G401 (cell line): ENCODE data around the gene CARMIL3. TPM values are rescaled to one million over a fixed set of nuclear protein-coding genes. Genes with fewer than 3 reads are reported as not detected.

Experiments used
- total RNA-seq: library from RNA; depleted of rRNA; stranded (reverse); fragments of >200 nt; shearing (Covaris generic); gene quantifications from 2 replicates; pipeline ENCODE4 v1.2.3, GENCODE V29; 2014; rRNA removed

The CARMIL3 gene
- total RNA-seq, 1 experiment from 2014 or later, result 1.6 TPM

Other genes with a start within 250 kb of the CARMIL3 start
- 46.2 and 62.7 TPM in 2 replicates for gene DHRS4, start 98.2 kb upstream of the CARMIL3 start, total RNA-seq
- 17.3 and 28.1 TPM in 2 replicates for gene DHRS4L2, start 63.1 kb upstream of the CARMIL3 start, total RNA-seq
- gene CPNE6, start 19.6 kb downstream of the CARMIL3 start, total RNA-seq, result not detected in 2 replicates
- gene PCK2, start 42.3 kb downstream of the CARMIL3 start, total RNA-seq, result 64.7 and 86.2 TPM in 2 replicates
- 93.8 and 125 TPM in 2 replicates for gene DCAF11, start 62.8 kb downstream of the CARMIL3 start, total RNA-seq
- 1.3 and 2.8 TPM in 2 replicates for gene NRL, start 62.9 kb downstream of the CARMIL3 start, total RNA-seq
- gene FITM1, start 78.7 kb downstream of the CARMIL3 start, total RNA-seq, result 0.88 TPM in 1 of 2 replicates, not detected in the other
- 57.9 and 58.0 TPM in 2 replicates for gene PSME1, start 84.2 kb downstream of the CARMIL3 start, total RNA-seq
- 33.6 and 45.0 TPM in 2 replicates for gene EMC9, start 89.6 kb downstream of the CARMIL3 start, total RNA-seq
- gene PSME2, start 94.6 kb downstream of the CARMIL3 start, total RNA-seq, result 162 and 168 TPM in 2 replicates
- 51.9 and 89.7 TPM in 2 replicates for gene RNF31, start 95.5 kb downstream of the CARMIL3 start, total RNA-seq
- gene IRF9, start 109.3 kb downstream of the CARMIL3 start, total RNA-seq, result 8.3 and 14.1 TPM in 2 replicates
- 0.31 TPM in 1 of 2 replicates, not detected in the other for gene REC8, start 120.1 kb downstream of the CARMIL3 start, total RNA-seq
- gene IPO4, start 136.8 kb downstream of the CARMIL3 start, total RNA-seq, result 79.5 and 80.4 TPM in 2 replicates
- gene TM9SF1, start 143.4 kb downstream of the CARMIL3 start, total RNA-seq, result 26.6 and 50.0 TPM in 2 replicates
- not detected in 2 replicates for gene TSSK4, start 153.7 kb downstream of the CARMIL3 start, total RNA-seq
- gene CHMP4A, start 161.5 kb downstream of the CARMIL3 start, total RNA-seq, result 30.8 and 40.4 TPM in 2 replicates
- gene MDP1, start 164.1 kb downstream of the CARMIL3 start, total RNA-seq, result 16.6 and 16.9 TPM in 2 replicates
- gene NEDD8, start 180.4 kb downstream of the CARMIL3 start, total RNA-seq, result 168 and 186 TPM in 2 replicates
- gene GMPR2, start 180.9 kb downstream of the CARMIL3 start, total RNA-seq, result 116 and 132 TPM in 2 replicates
- gene TINF2, start 190.6 kb downstream of the CARMIL3 start, total RNA-seq, result 38.1 and 63.0 TPM in 2 replicates
- gene TGM1, start 211.2 kb downstream of the CARMIL3 start, total RNA-seq, result 0.10 TPM in 1 of 2 replicates, not detected in the other
- 19.0 and 23.6 TPM in 2 replicates for gene RABGGTA, start 219.6 kb downstream of the CARMIL3 start, total RNA-seq
- gene DHRS1, start 247.8 kb downstream of the CARMIL3 start, total RNA-seq, result 3.8 and 11.4 TPM in 2 replicates
- 28.7 and 28.9 TPM in 2 replicates for gene NOP9, start 247.8 kb downstream of the CARMIL3 start, total RNA-seq